NCI-H526 (cell line): ENCODE measurements around the gene RBM15.

Experiments
- DNase-seq, 2 experiments: peaks; one replicate each; lab custom pipeline; 2025; lab: John Stamatoyannopoulos, UW

The RBM15 gene

DNA sequence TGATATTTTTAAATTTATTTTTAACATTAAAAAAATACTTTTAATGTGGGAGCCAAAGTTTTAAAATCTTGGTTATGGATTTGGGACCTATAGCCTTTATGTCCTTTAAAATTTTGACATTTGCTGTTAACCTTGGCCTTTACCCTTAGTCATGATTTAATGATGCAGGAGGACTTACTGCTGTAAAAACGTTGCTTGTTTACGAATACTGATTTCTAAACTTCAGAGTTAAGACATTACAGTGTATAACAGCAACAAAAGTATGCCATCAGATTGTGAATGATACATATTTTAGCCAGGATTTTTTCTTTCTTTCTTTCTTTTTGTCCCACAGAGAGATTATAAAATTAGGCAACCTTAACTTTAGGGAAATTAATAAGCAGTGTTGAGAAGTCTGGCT lies 8.9 kb downstream of the RBM15 start:
- no peak for DNase-seq

DNA sequence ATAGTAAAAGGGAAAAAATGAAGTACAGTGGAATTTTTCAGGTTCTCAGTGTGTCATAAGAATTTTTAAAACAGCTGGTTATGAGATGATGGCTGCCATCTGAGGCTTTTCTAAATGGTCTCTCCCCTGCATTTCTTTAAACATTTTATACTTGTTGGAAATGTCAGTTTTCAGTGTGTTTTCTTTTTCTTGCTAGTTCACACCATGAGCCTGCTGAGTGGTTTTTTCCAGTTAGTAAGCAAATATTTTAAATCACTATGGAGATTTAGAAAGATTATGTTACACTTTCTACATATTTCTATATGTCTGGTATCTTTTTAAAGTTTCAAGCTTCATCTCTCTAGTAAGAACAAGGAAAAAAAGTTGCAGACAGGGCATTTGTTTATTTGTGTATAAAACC lies 9.6 kb downstream of the RBM15 start:
- no peak for DNase-seq

DNA sequence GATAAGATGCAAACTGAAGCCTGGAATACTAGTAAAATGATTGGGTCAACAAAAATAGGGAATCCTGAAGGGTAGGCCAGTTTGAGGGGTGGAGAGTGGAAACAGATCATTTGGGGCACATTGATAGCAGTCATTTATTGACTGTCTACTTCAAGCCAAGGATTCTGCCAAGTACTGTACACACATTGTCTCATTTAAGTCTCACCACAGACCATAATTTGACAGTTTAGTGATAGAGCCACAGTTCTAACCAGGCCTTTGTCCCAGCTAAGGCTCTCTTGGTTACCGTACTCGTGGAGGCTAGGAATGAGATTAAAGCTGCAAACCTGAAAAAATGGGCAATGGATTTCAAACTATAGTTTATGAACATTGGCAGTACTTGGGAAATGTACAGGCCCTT lies 11.2 kb downstream of the RBM15 start:
- no peak for DNase-seq

DNA sequence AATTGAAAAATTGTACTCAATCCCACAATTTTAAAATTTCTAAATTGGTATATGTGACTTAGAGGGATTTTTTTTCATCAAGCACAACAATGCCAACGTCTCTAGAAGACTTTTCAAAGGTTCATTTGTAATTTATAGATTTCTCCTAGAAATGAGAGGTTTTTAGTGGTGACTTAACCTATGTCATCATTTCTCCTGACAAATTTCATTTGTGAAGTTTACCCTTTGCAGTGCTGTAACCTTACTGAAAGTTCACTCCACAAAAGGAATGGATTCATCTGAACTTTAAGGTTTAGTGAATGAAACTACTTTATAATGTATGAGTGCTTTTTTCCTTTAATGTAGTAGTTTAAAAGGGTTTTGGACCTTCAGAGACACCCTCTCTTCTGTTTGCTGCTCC lies 16.1 kb downstream of the RBM15 start:
- DNase-seq = no peak

DNA sequence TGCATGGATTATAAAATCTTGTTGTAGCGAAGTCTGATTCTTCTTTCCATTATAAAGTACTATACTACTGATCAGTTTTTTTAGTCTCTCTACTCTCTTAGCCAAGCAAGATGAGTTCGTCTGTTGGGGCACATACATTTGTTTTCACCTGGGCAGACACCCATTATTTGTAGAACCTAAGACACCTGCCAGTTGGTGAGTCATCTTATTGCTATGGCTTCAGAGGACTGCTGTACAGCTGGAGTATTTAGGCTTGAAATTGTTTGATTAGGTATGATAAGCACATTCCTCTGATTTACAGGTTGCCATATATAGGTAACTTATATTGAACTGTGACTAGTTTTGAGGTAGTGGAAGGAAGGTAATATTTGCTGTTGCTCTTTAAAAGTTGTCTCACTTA lies 17.2 kb downstream of the RBM15 start:
- DNase-seq = no peak

DNA sequence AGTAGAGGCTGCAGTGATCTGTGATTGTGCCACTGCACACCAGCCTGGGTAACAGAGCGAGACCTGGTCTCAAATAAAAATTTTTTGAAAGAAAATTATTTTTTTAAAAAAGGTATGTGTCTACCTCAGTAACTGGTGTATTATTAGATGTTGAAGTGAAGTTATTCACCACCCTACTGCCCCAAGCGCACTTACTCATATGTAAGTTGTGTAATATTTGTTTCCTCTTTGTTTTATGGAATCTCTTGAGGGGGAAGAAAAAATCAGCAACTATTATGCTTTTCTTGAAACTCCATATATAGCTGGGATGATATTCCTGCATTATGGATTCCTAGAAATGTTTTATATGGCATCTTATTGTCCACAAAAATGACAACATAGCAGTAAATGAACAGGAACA lies 21.3 kb downstream of the RBM15 start:
- no peak for DNase-seq

DNA sequence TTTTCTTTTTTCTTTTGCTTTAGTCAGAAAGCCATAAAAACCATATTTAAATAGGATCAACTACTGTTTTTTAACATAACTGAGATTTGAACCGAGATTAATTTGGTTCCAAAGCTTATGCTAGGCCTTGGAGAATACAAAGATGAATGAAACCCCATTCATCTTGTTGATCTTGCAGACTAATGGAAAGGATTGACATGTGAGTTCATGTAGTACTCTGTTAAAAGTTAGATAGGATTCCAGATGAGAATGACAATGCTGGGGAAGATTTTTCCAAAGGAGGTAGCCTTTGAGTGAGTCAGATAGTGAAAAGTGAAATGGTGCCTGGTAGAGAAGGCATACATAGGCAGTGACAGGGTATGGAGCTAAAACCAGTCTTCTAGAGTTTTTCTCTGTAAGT lies 22.7 kb downstream of the RBM15 start:
- DNase-seq = no peak

DNA sequence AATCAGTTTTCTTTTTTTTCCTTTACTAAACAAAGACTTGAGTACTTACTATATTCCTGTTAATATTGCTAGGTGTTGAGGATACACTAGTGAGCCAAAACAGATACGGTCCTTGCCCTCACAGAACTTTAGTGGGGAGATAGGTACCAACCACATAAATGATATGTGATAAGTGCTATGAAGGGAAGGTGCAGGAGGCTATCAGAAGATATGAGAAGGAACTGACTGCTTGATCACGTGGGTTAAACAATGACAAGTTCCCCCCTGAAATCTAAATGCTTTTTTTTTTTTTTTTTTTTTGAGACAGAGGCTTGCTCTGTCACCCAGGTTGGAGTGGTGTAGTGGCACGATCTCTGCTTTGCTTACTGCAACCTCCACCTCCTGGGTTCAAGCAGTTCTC lies 25.0 kb downstream of the RBM15 start:
- no peak for DNase-seq

DNA sequence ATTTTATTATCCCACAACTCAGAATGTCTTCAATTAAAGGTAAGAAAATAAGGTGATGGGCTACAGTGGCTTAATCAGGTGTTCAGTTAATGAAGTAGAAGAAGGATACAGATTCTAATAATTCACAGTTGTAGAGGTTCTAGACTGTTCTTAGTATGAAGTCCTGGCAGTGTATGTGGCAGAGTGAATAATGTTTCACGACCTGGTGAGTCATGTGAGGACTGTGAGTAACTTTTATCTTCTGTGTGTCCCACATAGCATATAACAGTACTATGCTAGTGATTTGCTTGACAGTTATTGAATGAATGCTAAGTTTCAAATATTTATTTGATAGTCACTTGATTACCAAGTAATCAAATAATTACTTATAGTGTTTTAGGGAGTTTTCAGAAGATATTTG lies 31.6 kb downstream of the RBM15 start:
- DNase-seq = no peak

DNA sequence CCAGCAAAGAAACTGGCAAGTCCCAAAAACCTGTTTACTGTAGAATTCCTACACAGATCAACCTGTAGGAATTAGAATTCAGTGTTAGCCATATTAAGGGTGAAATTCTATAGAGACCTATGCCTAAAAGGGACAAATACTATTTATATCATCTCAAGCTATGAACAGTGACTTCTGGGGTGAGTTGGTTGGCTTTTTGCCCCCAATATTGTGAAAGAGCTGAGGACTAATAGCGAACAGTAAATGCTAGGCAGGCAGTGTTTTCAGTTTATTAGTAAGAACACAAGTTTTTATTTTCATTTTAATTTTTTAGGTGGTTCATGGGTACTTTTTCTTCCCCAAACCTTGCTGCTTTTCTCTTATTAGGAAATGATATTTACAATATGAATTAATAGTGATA lies 36.3 kb downstream of the RBM15 start:
- DNase-seq = no peak

DNA sequence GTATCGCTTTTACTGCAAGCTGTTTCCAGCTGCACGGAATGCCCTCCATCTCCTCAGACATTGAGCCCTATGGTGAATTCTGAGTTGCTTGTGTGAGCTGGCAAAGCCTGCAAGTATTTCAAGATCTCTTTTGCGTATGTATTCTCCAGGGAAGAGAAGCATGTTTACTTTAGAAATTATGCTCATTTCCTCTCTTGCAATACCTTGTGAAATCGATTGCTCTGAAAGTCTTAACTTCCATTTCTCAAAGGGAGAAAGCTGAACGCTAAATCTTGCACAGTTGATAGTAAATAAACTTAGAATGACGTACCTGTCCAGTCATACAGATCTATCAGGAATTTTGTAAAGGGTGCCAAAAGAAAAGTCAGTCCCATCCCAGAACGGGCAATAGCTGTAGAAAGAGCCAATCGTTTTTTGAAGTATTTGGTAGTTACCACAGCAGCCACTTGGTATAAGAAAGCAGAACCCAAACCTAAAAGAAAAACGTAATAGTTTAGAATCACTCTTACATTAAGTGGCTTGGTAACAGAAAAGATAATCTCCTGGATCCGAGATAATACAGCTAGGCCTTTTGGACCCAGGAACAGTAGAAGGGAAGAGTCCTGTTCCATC lies 41.6 kb downstream of the RBM15 start:
- no peak for DNase-seq

DNA sequence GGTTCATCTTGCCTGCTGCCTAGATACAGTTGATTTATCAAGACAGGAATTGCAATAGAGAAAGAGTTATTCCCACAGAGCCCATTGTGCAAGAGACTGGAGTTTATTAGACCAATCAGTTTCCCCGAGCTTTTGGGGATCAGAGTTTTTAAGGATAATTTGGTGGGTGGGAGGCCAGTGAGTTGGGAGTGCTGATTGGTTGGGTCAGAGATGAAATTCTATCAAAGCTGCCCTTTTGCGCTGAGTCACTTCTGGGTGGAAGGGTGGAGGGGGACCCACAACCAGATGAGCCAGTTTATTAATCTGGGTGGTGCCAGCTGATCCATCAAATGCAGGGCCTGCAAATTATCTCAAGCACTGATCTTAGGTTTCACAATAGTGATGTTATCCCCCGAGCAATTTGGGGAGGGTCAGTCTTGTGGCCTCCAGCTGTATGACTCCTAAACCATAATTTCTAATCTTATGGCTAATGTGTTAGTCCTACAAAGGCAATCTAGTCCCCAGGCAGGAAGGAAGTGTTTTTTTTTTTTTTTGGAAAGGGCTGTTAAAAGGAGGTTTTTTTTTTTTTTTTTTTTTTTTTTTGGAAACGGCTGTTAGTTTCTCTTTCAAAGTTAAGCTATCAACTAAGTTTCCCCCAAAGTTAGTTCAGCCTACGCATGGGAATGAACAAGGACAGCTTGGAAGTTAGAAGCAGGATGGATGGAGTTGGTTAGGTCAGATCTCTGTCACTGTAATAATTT lies 44.2 kb downstream of the RBM15 start:
- no peak for DNase-seq

DNA sequence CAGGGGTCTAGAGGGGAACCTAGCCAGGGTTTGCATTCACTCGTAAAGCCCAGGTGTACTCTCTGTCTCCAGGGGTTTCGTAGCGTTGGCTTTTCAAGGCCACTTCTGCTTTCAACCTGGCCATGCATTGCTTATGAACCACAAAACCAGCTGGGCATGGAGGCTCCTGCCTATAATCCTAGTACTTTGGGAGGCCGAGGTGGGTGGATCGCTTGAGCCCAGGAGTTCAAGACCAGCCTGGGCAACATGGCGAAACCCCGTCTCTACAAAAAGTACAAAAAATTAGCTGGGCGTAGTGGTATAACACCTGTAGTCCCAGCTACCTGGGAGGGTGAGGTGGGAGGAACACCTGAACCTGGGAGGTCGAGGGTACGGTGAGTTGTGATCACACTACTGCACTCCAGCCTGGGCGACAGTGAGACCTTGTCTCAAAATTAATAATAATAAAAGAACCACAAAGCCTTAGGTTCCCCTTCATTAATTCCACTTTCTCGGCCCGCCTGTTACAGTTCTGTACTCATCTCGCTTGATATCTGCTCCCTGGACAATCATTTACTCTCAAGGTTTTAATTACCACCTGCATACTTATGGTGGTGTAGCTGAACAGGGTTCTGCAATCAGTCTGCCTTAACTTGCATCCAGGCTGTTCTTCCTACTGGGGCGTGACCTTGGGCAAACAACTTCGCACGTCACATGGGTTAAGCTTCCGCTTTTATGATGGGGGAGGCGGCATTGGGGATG lies 45.6 kb downstream of the RBM15 start:
- DNase-seq = no peak

DNA sequence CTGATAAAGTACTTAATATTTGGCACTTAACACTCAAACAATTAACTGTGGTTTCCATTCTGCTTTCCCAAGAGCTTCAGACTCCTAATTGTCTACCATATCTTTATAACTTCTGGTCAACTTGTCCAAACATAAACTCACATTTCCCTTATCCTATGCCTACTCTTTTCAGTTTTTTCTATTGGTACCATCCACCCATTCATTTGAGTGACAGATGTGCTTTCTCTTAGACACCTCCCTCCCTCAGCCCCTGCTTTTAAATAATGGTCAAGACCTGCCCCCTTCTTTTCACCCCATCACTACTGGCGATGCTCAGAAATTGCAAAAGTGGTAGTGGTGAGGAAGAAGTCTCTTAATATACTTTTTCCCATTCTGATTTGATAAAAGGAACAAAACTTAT lies 46.2 kb downstream of the RBM15 start:
- DNase-seq = no peak

DNA sequence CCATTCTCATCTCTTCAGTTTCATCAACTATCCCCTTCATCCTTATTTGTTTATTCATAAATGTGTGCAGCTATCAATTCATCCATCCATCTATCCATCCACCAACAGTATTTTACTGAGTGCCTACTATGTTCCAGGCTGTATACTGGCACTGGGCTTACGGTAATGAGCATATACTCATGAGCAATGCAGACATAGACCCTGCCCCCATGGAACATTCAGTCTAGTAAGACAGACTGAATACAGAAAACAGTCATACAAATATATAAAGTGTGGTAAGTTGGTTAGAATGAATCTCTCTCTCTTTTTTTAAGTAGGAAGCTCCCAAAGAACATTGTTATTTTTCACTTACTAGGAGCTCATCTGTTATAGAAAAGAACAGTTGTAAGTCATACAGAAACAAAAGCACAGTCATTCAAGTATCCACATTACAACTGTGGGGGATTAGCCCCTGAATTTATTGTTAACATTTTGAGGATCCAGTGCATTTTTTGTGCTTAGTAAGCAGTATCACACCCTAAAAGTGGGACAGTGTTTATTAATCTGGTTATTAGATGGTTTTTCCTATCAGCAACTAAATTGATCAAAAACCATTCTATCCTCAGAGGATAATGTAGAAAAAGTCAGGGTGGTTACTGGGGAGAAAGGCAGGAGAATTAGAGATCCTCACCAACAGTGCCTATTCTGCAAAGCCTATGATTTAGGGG lies 48.0 kb downstream of the RBM15 start:
- no peak for DNase-seq

DNA sequence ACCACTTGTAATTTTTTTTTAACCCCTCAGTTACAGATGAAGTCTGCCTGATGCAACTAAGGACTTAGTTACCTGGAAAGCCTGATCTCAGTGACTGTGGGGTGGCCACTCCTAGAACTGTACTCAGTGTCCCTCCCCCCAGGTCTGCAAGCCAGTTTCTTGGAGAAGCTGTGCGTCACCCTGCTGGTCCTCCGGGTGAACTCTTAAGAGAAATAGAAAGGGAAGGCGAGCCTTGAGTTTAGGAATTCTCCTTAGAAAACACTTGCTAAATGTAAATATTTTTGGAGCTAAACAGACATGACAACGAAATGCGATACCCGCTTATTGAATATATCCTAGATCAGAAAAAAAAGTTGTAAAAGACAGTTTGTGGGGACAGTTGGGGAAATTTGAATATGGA lies 50.9 kb downstream of the RBM15 start:
- peak in 1 of 2 experiments; percentile 15 for DNase-seq

DNA sequence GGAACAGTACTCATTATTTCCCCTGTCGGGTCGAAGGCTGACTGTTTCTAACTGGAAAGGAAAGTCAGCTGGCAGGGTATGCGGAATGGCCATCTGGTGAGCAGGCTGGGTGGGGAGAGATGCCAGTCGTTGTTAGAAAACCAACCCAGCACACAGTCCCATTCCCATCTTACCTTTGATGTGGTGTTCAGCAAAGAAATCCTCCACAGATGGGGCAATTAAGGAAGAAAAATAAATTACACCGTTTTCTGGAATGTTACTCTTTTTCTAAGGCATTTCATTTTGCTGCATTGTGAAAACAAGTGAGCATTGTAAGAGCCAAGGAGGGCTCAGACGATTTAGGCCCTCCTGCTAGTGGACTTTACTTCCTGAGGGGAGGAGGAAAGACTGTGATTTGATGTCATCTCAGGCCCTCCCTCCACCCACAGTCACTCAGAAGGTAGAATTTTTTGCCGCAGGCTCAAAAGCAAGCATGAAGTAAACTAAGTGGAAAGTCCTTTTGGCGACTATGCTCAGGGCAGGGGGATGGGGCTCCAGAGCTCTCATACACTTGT lies 51.6 kb downstream of the RBM15 start, which contains the start of gene SLC16A4:
TSS of gene SLC16A4 (minus strand) at position 335 of the 554 bp plus-strand sequence. CDS start 1,703 bp downstream, outside the sequence.
- DNase-seq = peak in 1 of 2 experiments; percentile 28

DNA sequence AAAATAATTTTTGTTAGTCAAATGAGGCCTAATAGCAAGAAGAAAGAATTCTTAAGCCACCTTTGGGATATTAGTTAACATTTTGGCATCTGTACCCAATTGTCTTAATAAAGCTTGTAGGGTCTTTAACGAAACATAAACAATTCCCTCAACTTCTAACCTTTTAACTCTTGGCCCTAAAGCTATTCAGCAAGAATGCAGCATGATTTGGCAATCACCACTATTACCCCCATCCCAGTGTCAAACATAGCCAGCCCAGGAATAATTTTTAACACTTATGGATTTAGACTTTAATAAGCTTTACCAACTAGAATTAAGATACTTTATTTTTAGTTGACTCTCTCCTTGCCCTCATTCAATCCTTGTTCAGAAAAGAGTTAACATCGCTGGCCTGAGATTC lies 54.1 kb downstream of the RBM15 start:
- DNase-seq = no peak

DNA sequence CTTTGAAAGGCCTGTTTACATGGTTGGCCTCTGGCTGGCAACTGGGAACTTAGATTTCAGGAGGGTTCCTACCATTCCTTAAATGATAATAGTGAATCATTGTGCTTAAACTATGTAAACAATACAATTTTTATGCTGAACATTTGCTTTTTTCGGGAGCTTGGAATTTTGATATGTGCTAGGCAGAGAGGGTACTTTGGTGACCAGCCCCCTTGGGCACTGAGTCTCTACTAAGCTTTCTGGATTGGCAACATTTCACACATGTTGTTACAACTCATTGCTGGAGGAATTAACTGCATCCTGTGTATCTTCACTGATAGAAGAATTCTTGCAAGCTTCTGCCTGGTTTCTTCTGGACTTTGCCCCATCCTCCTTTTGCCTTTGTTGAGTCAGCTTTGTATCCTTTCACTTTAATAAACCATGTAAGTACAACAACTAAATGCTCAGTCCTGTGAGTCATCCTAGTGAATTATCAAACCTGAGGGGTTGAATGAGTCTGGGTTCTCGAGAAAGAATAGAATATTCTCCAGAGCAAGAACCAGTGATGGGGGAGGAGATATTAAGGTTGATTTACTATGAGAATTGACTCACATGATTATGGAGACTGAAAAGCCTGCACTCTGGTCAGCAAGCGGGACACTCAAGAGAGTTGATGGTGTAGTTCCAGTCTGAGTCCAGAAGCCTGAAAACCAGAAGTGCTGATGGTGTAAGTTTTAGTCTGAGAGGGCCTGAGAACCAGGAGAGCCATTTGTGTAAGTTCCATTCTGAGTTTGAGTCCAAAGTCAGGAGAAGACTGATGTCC lies 54.7 kb downstream of the RBM15 start:
- DNase-seq = no peak

DNA sequence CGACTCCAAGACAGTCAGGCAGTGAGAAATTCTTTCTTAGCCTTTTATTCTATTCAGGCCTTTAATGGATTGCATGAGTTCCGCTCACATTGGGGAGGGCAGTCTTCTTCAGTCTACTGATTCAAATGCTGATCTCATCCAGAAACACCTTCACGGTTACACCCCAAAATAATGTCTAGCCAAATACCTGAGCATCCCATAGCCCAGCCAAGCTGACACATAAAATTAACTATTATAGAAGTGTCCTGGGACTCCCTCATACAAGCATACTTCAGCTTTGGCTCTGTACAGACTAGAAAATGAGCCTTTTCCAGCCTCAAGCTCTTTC lies 55.3 kb downstream of the RBM15 start:
- no peak for DNase-seq
